ENCODE results near the gene CD274. TPM values are rescaled to one million over a fixed set of nuclear protein-coding genes. Genes with fewer than 3 reads are reported as not detected.

CD274 gene
- total and polyA plus RNA-seq, 2 donors from 2014 or later, result 2.0 to 5.0 TPM

DNA sequence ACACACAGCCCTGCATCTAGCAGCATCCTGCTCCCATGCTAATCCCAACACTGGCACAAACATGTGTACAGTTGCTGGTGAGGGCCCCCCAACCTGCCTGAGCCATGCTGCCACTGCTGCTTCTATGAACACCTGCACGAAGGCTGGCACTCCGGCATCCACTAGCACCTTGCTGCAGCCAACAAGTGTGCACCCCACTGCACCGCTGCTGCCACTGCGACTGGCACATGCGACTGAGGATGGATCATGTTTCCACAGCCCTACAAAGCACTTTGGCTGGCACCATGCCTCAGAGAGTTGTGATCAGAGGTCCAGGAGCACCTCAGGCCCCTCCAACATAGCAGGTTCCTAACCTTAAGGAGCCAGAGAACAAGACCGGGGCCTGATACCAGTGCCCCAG lies 52.2 kb downstream of the CD274 start:
- no peak overlapping the region for H3K4me3 ChIP-seq (ENCODE audit: low read length in 3 of 3)
- DNase-seq (no peak), FAIRE-seq (no peak)
- TF ChIP-seq, protein P1, sequence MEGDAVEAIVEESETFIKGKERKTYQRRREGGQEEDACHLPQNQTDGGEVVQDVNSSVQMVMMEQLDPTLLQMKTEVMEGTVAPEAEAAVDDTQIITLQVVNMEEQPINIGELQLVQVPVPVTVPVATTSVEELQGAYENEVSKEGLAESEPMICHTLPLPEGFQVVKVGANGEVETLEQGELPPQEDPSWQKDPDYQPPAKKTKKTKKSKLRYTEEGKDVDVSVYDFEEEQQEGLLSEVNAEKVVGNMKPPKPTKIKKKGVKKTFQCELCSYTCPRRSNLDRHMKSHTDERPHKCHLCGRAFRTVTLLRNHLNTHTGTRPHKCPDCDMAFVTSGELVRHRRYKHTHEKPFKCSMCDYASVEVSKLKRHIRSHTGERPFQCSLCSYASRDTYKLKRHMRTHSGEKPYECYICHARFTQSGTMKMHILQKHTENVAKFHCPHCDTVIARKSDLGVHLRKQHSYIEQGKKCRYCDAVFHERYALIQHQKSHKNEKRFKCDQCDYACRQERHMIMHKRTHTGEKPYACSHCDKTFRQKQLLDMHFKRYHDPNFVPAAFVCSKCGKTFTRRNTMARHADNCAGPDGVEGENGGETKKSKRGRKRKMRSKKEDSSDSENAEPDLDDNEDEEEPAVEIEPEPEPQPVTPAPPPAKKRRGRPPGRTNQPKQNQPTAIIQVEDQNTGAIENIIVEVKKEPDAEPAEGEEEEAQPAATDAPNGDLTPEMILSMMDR (IDR thresholded peaks at IDR 0.05; ENCODE audit: borderline replicate concordance, extremely low read depth, insufficient read depth), result no peak
- no peaks in the 10 kb centered on the region for H3K4me1 ChIP-seq (ENCODE audit: control insufficient read depth in 2 of 3, insufficient read depth in 2 of 3, low read depth in 1 of 3, low read length in 3 of 3)
- no peak overlapping the region for H3K27ac ChIP-seq (ENCODE audit: low read depth in 2 of 2, low read length in 2 of 2)
- H3K9ac ChIP-seq (ENCODE audit: low read length in 3 of 3), result no peak overlapping the region
- no peaks in the 10 kb centered on the region for H3K27me3 ChIP-seq (ENCODE audit: control insufficient read depth, insufficient read depth, low read length)
- no peaks in the 10 kb centered on the region for H3K36me3 ChIP-seq (ENCODE audit: control insufficient read depth in 2 of 3, insufficient read depth in 3 of 3, low read length in 3 of 3)
- H3K9me3 ChIP-seq (ENCODE audit: control insufficient read depth in 2 of 3, insufficient read depth in 1 of 3, low read length in 3 of 3), result no peaks in the 10 kb centered on the region
- intact Hi-C loops (cut with DNase I), result no loop called here

DNA sequence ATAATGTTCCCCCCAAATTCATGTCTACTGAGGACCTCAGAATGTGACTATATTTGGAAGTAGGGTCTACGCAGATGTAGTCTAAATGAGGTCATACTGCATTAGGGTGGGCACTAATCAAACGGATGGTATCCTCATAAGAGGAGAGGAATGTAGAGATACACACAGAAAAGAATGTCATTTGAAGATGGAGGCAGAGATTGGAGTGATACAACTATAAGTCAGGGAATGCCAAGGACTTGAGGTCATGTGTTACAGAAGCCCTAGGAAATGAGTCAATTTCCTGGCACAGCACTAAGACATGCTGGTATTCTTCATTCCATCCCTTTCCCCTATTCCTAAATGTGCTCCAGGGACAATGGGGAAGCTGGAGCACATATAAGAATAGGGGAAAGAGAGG lies 59.2 kb downstream of the CD274 start:
- H3K27ac ChIP-seq (ENCODE audit: low read depth in 2 of 2, low read length in 2 of 2), result no peak overlapping the region
- DNase-seq (no peak), FAIRE-seq (no peak)
- no peaks in the 10 kb centered on the region for H3K27me3 ChIP-seq (ENCODE audit: control insufficient read depth, insufficient read depth, low read length)
- no peaks in the 10 kb centered on the region for H3K36me3 ChIP-seq (ENCODE audit: control insufficient read depth in 2 of 3, insufficient read depth in 3 of 3, low read length in 3 of 3)
- no peaks in the 10 kb centered on the region for H3K9me3 ChIP-seq (ENCODE audit: control insufficient read depth in 2 of 3, insufficient read depth in 1 of 3, low read length in 3 of 3)
- no peak overlapping the region for H3K9ac ChIP-seq (ENCODE audit: low read length in 3 of 3)
- intact Hi-C loops (cut with DNase I), result no loop called here
- H3K4me1 ChIP-seq (ENCODE audit: control insufficient read depth in 2 of 3, insufficient read depth in 2 of 3, low read depth in 1 of 3, low read length in 3 of 3), result no peaks in the 10 kb centered on the region
- H3K4me3 ChIP-seq (ENCODE audit: low read length in 3 of 3), result no peak overlapping the region
- TF ChIP-seq, protein P1 (IDR thresholded peaks at IDR 0.05; ENCODE audit: borderline replicate concordance, extremely low read depth, insufficient read depth), result no peak

DNA sequence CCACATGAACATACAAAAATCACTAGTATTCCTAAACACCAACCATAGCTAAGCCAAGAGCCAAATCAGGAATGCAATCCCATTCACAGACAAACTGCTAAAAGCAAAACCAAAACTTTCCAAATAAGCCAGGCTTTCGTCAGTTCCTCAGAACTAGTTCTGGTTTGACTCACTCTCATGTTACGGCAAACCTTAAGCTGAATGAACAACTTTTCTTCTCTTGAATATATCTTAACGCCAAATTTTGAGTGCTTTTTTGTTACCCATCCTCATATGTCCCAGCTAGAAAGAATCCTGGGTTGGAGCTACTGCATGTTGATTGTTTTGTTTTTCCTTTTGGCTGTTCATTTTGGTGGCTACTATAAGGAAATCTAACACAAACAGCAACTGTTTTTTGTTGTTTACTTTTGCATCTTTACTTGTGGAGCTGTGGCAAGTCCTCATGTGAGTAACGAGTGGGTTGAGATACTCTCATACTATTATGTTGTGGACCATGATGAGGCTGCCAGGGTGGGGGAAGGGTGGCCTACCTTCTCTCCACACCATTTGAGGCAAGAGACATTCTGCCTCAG lies 60.1 kb downstream of the CD274 start, which contains the start of gene PDCD1LG2:
Gene PDCD1LG2 (plus strand): TSS at position 172 of the 572 bp plus-strand sequence. CDS start 12,016 bp downstream, outside the sequence.
- TF ChIP-seq, protein P1 (IDR thresholded peaks at IDR 0.05; ENCODE audit: borderline replicate concordance, extremely low read depth, insufficient read depth), result no peak
- Histone ChIP-seq H3K9ac (ENCODE audit: low read length in 3 of 3) (no peak within 1 kb of the TSS), H3K4me3 (ENCODE audit: low read length in 3 of 3) (peak within 1 kb of the TSS in 2 of 3 donors; percentile 17 to 28), H3K27ac (ENCODE audit: low read depth in 2 of 2, low read length in 2 of 2) (peak within 1 kb of the TSS in 1 of 2 donors; percentile 56), H3K36me3 (ENCODE audit: control insufficient read depth in 2 of 3, insufficient read depth in 3 of 3, low read length in 3 of 3) (no peaks in the 10 kb centered on the region), H3K4me1 (ENCODE audit: control insufficient read depth in 2 of 3, insufficient read depth in 2 of 3, low read depth in 1 of 3, low read length in 3 of 3) (no peaks in the 10 kb centered on the region), H3K27me3 (ENCODE audit: control insufficient read depth, insufficient read depth, low read length) (no peaks in the 10 kb centered on the region), H3K9me3 (ENCODE audit: control insufficient read depth in 2 of 3, insufficient read depth in 1 of 3, low read length in 3 of 3) (no peaks in the 10 kb centered on the region)
- FAIRE-seq (no peak), DNase-seq (no peak)
- intact Hi-C loops (cut with DNase I), result no loop called here

DNA sequence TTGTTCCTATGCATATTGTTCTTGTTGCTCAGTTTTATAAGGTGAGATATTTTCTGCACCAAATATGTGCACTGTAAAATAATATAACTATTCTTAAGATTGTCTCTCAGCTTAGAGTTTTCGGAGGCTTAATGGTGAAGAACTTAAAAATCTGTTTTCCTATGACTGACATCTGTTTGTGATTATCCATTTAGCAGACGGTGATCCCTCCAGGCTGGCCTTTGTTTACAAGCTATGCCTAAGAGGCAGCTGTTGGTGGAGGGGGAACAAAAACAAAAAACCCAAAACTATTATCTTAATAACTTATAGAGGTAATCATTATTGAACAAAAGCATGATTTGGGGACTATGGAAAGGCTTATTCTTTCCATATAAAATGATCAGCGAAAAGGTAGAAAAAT lies 60.6 kb downstream of the CD274 start:
- Histone ChIP-seq H3K27me3 (ENCODE audit: control insufficient read depth, insufficient read depth, low read length) (no peaks in the 10 kb centered on the region), H3K4me3 (ENCODE audit: low read length in 3 of 3) (peak overlapping the region in 1 of 3 donors; percentile 17), H3K9ac (ENCODE audit: low read length in 3 of 3) (no peak overlapping the region), H3K9me3 (ENCODE audit: control insufficient read depth in 2 of 3, insufficient read depth in 1 of 3, low read length in 3 of 3) (no peaks in the 10 kb centered on the region), H3K36me3 (ENCODE audit: control insufficient read depth in 2 of 3, insufficient read depth in 3 of 3, low read length in 3 of 3) (no peaks in the 10 kb centered on the region), H3K4me1 (ENCODE audit: control insufficient read depth in 2 of 3, insufficient read depth in 2 of 3, low read depth in 1 of 3, low read length in 3 of 3) (no peaks in the 10 kb centered on the region), H3K27ac (ENCODE audit: low read depth in 2 of 2, low read length in 2 of 2) (no peak overlapping the region)
- no peak for DNase-seq
- no peak for FAIRE-seq
- intact Hi-C loops (cut with DNase I), result no loop called here
- TF ChIP-seq, protein P1 (IDR thresholded peaks at IDR 0.05; ENCODE audit: borderline replicate concordance, extremely low read depth, insufficient read depth), result no peak
